HEK293 (cell line): ENCODE data around the gene RTN4.

Experiments used
- CTCF ChIA-PET: fragments of 350-600 bp; formaldehyde crosslinking; extraction: SDS; loops from one replicate; lab custom pipeline; 2021; ENCODE audit warnings: antibody characterized with exemption; lab: Yijun Ruan, JAX
- POLR2A ChIA-PET: fragments of 300-600 bp; formaldehyde crosslinking; extraction: SDS; loops from one replicate; lab custom pipeline; 2020; ENCODE audit warnings: antibody characterized with exemption, inconsistent platforms; lab: Yijun Ruan, JAX
- H3K27ac ChIP-seq: fragments of 200-500 bp; sonication (Bioruptor generic); 2 replicates; pipeline ENCODE4 v1.5.1; 2014; ENCODE audit warnings: low read depth, low read length, control low read depth, inconsistent platforms; ENCODE audit errors: extremely low read depth
- H3K36me3 ChIP-seq, 2 experiments: fragments of 200-500 bp in 1 of 2; sonication (Bioruptor generic) in 1 of 2; 1 replicate in 1 of 2; 2 replicates in 1 of 2; pipeline ENCODE4 v1.5.1; 2014 to 2017; ENCODE audit warnings: inconsistent platforms in 2 of 2, low read length in 2 of 2; ENCODE audit not compliant: control insufficient read depth in 2 of 2, insufficient read depth in 1 of 2
- H3K4me1 ChIP-seq: fragments of 200-500 bp; sonication (Bioruptor generic); 2 replicates; pipeline ENCODE4 v1.5.1; 2014; ENCODE audit warnings: mild to moderate bottlenecking, low read length, inconsistent platforms; ENCODE audit not compliant: control insufficient read depth, insufficient read depth
- H3K4me3 ChIP-seq: 2 replicates; pipeline ENCODE4 v1.5.1; 2011; ENCODE audit warnings: low read depth, mild to moderate bottlenecking, control low read depth, low read length, moderate library complexity
- H3K9me3 ChIP-seq: fragments of 200-500 bp; sonication (Bioruptor generic); 2 replicates; pipeline ENCODE4 v1.5.1; 2014; ENCODE audit warnings: low read depth, low read length, inconsistent platforms; ENCODE audit not compliant: control insufficient read depth, insufficient read depth
- KLF10 ChIP-seq: fragments of 450-650 bp; IDR thresholded peaks from 2 replicates; pipeline ENCODE4 v1.5.1; 2018; ENCODE audit warnings: missing biosample characterization, mild to moderate bottlenecking, missing genetic modification characterization
- OSR2 ChIP-seq: fragments of 450-650 bp; formaldehyde crosslinking; IDR thresholded peaks from 2 replicates; pipeline ENCODE4 v1.5.1; 2016; ENCODE audit warnings: missing biosample characterization, missing genetic modification characterization
- TCF7L2 ChIP-seq: IDR thresholded peaks from 2 replicates; pipeline ENCODE4 v1.6.1; 2011; ENCODE audit warnings: low read depth, mild to moderate bottlenecking, inconsistent platforms, low read length, moderate library complexity, borderline replicate concordance
- WT1 ChIP-seq: fragments of 450-650 bp; formaldehyde crosslinking; IDR thresholded peaks from 2 replicates; pipeline ENCODE4 v1.5.1; 2016; ENCODE audit warnings: missing biosample characterization, missing genetic modification characterization
- YY1 ChIP-seq: fragments of 450-650 bp; formaldehyde crosslinking; IDR thresholded peaks from 2 replicates; pipeline ENCODE4 v1.5.1; 2018; ENCODE audit warnings: missing biosample characterization, missing genetic modification characterization
- ZBTB17 ChIP-seq: fragments of 450-650 bp; formaldehyde crosslinking; IDR thresholded peaks from 2 replicates; pipeline ENCODE4 v1.5.1; 2016; ENCODE audit warnings: missing biosample characterization, missing genetic modification characterization
- ZEB2 ChIP-seq: fragments of 450-650 bp; formaldehyde crosslinking; IDR thresholded peaks from 2 replicates; pipeline ENCODE4 v1.5.1; 2016; ENCODE audit warnings: missing biosample characterization, missing genetic modification characterization
- ZFHX2 ChIP-seq: fragments of 450-650 bp; formaldehyde crosslinking; conservative IDR thresholded peaks from 2 replicates; pipeline ENCODE4 v1.5.1; 2016; ENCODE audit warnings: missing biosample characterization, missing genetic modification characterization
- ZNF138 ChIP-seq: fragments of 450-650 bp; formaldehyde crosslinking; IDR thresholded peaks from 2 replicates; pipeline ENCODE4 v1.5.1; 2016; ENCODE audit warnings: missing biosample characterization, missing genetic modification characterization, borderline replicate concordance
- ZNF211 ChIP-seq: fragments of 450-650 bp; formaldehyde crosslinking; IDR thresholded peaks from 2 replicates; pipeline ENCODE4 v1.5.1; 2016; ENCODE audit warnings: low read depth, missing biosample characterization, missing genetic modification characterization
- ZNF391 ChIP-seq: fragments of 450-650 bp; formaldehyde crosslinking; IDR thresholded peaks from 2 replicates; pipeline ENCODE4 v1.5.1; 2016; ENCODE audit warnings: low read depth, missing biosample characterization, missing genetic modification characterization, borderline replicate concordance
- ZNF433 ChIP-seq: fragments of 450-650 bp; formaldehyde crosslinking; IDR thresholded peaks from 2 replicates; pipeline ENCODE4 v1.5.1; 2016; ENCODE audit warnings: missing biosample characterization, missing genetic modification characterization, low read depth
- ZNF530 ChIP-seq: fragments of 450-650 bp; formaldehyde crosslinking; IDR thresholded peaks from 2 replicates; pipeline ENCODE4 v1.5.1; 2016; ENCODE audit warnings: low read depth, missing biosample characterization, missing genetic modification characterization
- ZNF544 ChIP-seq: fragments of 450-650 bp; formaldehyde crosslinking; IDR thresholded peaks from 2 replicates; pipeline ENCODE4 v1.5.0; 2017; ENCODE audit warnings: missing biosample characterization, missing genetic modification characterization
- ZNF571 ChIP-seq: fragments of 450-650 bp; formaldehyde crosslinking; IDR thresholded peaks from 2 replicates; pipeline ENCODE4 v1.5.0; 2017; ENCODE audit warnings: missing biosample characterization, missing genetic modification characterization
- ZNF600 ChIP-seq: fragments of 450-650 bp; formaldehyde crosslinking; IDR thresholded peaks from 2 replicates; pipeline ENCODE4 v1.5.1; 2016; ENCODE audit warnings: missing biosample characterization, missing genetic modification characterization
- ZNF623 ChIP-seq: fragments of 450-650 bp; formaldehyde crosslinking; IDR thresholded peaks from 2 replicates; pipeline ENCODE4 v1.5.1; 2016; ENCODE audit warnings: missing biosample characterization, missing genetic modification characterization
- ZNF837 ChIP-seq: fragments of 450-650 bp; formaldehyde crosslinking; IDR thresholded peaks from 2 replicates; pipeline ENCODE4 v1.5.1; 2016; ENCODE audit warnings: missing biosample characterization, missing genetic modification characterization
- TF ChIP-seq, protein P1 (sequence below): IDR thresholded peaks from 2 replicates; pipeline ENCODE4 v1.6.1; 2011; ENCODE audit warnings: mild to moderate bottlenecking, low read depth, low read length, borderline replicate concordance
- TF ChIP-seq, protein P2 (sequence below): fragments of 450-650 bp; formaldehyde crosslinking; IDR thresholded peaks from 2 replicates; pipeline ENCODE4 v1.5.1; 2016; ENCODE audit warnings: missing biosample characterization, missing genetic modification characterization
- TF ChIP-seq, protein P3 (sequence below): fragments of 450-650 bp; formaldehyde crosslinking; IDR thresholded peaks from 2 replicates; pipeline ENCODE4 v1.5.1; 2016; ENCODE audit warnings: missing biosample characterization, missing genetic modification characterization

The RTN4 gene

DNA sequence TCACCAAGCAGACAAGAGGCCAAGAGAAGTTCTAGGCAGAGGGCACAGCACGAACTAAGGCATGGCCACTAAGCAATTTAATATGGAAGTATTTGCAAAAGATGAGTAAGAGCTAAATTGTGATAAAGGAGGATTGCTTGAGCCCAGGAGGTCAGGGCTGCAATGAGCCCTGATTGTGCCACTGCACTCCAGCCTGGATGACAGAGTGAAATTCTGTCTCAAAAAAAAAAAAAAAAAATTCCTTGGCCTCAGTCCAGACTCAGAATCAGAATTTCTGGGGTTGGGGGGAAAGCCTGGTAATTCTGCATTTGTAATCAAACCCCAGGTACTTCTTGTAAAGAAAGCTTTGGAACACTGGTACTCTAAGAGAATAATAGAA, 46.8 kb upstream of the RTN4 start:
- POLR2A ChIA-PET, result interaction anchor here (1.1 to 2.0 kb wide), 5 partner anchors 13 to 47 kb away, joined by 3 to 10 read pairs (median 4); partner anchors contain the start of gene RTN4
- H3K27ac ChIP-seq, result peak overlapping the region; percentile 63
- TF ChIP-seq ZBTB17 (tag by site-specific recombination), result peak; percentile 77
- TF ChIP-seq, protein P1, sequence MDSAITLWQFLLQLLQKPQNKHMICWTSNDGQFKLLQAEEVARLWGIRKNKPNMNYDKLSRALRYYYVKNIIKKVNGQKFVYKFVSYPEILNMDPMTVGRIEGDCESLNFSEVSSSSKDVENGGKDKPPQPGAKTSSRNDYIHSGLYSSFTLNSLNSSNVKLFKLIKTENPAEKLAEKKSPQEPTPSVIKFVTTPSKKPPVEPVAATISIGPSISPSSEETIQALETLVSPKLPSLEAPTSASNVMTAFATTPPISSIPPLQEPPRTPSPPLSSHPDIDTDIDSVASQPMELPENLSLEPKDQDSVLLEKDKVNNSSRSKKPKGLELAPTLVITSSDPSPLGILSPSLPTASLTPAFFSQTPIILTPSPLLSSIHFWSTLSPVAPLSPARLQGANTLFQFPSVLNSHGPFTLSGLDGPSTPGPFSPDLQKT, result no peak
- TF ChIP-seq ZNF623 (tag by site-specific recombination), result no peak
- TF ChIP-seq, protein P2, sequence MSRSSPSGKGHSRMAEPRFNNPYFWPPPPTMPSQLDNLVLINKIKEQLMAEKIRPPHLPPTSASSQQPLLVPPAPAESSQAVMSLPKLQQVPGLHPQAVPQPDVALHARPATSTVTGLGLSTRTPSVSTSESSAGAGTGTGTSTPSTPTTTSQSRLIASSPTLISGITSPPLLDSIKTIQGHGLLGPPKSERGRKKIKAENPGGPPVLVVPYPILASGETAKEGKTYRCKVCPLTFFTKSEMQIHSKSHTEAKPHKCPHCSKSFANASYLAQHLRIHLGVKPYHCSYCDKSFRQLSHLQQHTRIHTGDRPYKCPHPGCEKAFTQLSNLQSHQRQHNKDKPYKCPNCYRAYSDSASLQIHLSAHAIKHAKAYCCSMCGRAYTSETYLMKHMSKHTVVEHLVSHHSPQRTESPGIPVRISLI (tag by site-specific recombination), result 0 out of 2 replicates have a peak, but pooled peaks have one; percentile 39
- H3K4me3 ChIP-seq, result no peak overlapping the region
- no peaks in the 10 kb centered on the region for H3K9me3 ChIP-seq
- no peaks in the 10 kb centered on the region for H3K36me3 ChIP-seq
- CTCF ChIA-PET, result interaction anchor here (0.6 to 1.9 kb wide), 4 partner anchors 12 to 345 kb away, joined by 3 to 6 read pairs (median 4); no protein-coding TSS in a partner anchor
- peaks cover 6% of the 10 kb centered on the region for H3K4me1 ChIP-seq

DNA sequence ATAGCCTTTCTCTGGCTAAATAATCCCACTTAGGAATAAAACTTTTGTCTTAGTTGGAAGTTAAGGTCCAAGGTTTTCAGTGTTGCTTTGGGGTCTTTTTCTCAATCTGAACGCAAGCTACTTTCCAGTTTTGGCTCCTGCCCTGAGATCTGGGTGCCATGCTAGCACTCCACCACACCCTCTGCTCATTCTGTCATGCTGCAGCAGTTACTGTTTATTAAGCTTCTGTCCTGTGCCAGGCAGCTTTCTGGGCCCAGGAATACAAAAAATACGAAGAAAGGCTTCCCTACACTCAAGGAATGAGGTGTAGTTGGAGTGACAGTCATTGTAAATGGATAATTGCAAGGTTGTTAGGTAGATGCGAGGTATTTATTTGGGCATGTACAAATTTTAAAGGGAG, 46.3 kb upstream of the RTN4 start:
- Histone ChIP-seq H3K9me3 (no peaks in the 10 kb centered on the region), H3K27ac (no peak overlapping the region), H3K4me1 (peaks cover 6% of the 10 kb centered on the region), H3K4me3 (no peak overlapping the region), H3K36me3 (no peaks in the 10 kb centered on the region)
- no peak for TF ChIP-seq TCF7L2
- no peak for TF ChIP-seq ZEB2
- TF ChIP-seq, protein P3, sequence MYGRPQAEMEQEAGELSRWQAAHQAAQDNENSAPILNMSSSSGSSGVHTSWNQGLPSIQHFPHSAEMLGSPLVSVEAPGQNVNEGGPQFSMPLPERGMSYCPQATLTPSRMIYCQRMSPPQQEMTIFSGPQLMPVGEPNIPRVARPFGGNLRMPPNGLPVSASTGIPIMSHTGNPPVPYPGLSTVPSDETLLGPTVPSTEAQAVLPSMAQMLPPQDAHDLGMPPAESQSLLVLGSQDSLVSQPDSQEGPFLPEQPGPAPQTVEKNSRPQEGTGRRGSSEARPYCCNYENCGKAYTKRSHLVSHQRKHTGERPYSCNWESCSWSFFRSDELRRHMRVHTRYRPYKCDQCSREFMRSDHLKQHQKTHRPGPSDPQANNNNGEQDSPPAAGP (tag by site-specific recombination), result no peak
- TF ChIP-seq ZNF530 (tag by site-specific recombination), result no peak
- no peak for TF ChIP-seq ZNF837 (tag by site-specific recombination)
- no peak for TF ChIP-seq ZNF571 (tag by site-specific recombination)
- TF ChIP-seq ZFHX2 (tag by site-specific recombination), result no peak
- no peak for TF ChIP-seq OSR2 (tag by site-specific recombination)
- TF ChIP-seq ZNF138 (tag by site-specific recombination), result no peak
- no peak for TF ChIP-seq ZNF544
- no peak for TF ChIP-seq ZNF391 (tag by site-specific recombination)
- TF ChIP-seq ZNF211, result no peak
- TF ChIP-seq YY1 (tag by site-specific recombination), result no peak
- TF ChIP-seq ZNF433 (tag by site-specific recombination), result no peak
- no peak for TF ChIP-seq KLF10 (tag by site-specific recombination)
- no peak for TF ChIP-seq ZNF600 (tag by site-specific recombination)
- no peak for TF ChIP-seq WT1 (tag by site-specific recombination)
- ChIA-PET CTCF (interaction anchor here (0.6 to 1.9 kb wide), 7 partner anchors 12 to 69 kb away, joined by 3 to 6 read pairs (median 3); no protein-coding TSS in a partner anchor), POLR2A (interaction anchor here (1.1 to 2.0 kb wide), 2 partner anchors 15 to 47 kb away, joined by 3 to 8 read pairs; no protein-coding TSS in a partner anchor)
